Neural cell (in vitro differentiated cells): Measurements from ENCODE around the gene PYGL. TPM values are rescaled to one million over a fixed set of nuclear protein-coding genes. Genes with fewer than 3 reads are reported as not detected.

Experiments used
- H2AFZ ChIP-seq: fragments of 200-600, 300-800 bp; sonication (generic), shearing (Covaris generic); 2 replicates; pipeline ENCODE4 v1.6.0; 2014; ENCODE audit warnings: low read depth, mild to moderate bottlenecking, antibody characterized with exemption, low read length, moderate library complexity
- H3F3A ChIP-seq: fragments of 200-600 bp; shearing (Covaris generic); 2 replicates; pipeline ENCODE4 v1.6.1; 2016; ENCODE audit warnings: mild to moderate bottlenecking, moderate library complexity, mixed read lengths, antibody characterized with exemption, low read length; ENCODE audit not compliant: insufficient read depth, poor library complexity, severe bottlenecking
- H3K27ac ChIP-seq: fragments of 200-600, 300-800 bp; sonication (generic), shearing (Covaris generic); 2 replicates; pipeline ENCODE4 v1.5.1; 2014; ENCODE audit warnings: mild to moderate bottlenecking, low read length, moderate library complexity
- H3K27me3 ChIP-seq: fragments of 300-800, 200-600 bp; sonication (generic), shearing (Covaris generic); 2 replicates; pipeline ENCODE4 v1.6.0; 2014; ENCODE audit warnings: mild to moderate bottlenecking, low read depth, low read length, moderate library complexity; ENCODE audit not compliant: insufficient read depth
- H3K36me3 ChIP-seq: fragments of 300-800, 200-600 bp; sonication (generic), shearing (Covaris generic); 2 replicates; pipeline ENCODE4 v1.5.1; 2014; ENCODE audit warnings: mild to moderate bottlenecking, antibody characterized with exemption, low read length, moderate library complexity; ENCODE audit not compliant: insufficient read depth
- H3K4me2 ChIP-seq: fragments of 300-800, 200-600 bp; sonication (generic), shearing (Covaris generic); 2 replicates; pipeline ENCODE4 v1.6.0; 2014; ENCODE audit warnings: mild to moderate bottlenecking, low read length
- H3K4me3 ChIP-seq: fragments of 300-800, 200-600 bp; sonication (generic), shearing (Covaris generic); 2 replicates; pipeline ENCODE4 v1.5.1; 2014; ENCODE audit warnings: mild to moderate bottlenecking, low read length, moderate library complexity
- H3K79me2 ChIP-seq: fragments of 200-600 bp; shearing (Covaris generic); replicated peaks from 2 replicates; pipeline ENCODE4 v1.6.0; 2014; ENCODE audit warnings: mild to moderate bottlenecking, low read length, moderate library complexity; ENCODE audit not compliant: insufficient read depth
- H3K9ac ChIP-seq: fragments of 300-800, 200-600 bp; sonication (generic), shearing (Covaris generic); 2 replicates; pipeline ENCODE4 v1.6.1; 2016; ENCODE audit warnings: mild to moderate bottlenecking, low read length, mixed read lengths
- H3K9me2 ChIP-seq: fragments of 200-600 bp; shearing (Covaris generic); 2 replicates; pipeline ENCODE4 v1.6.1; 2016; ENCODE audit warnings: mild to moderate bottlenecking, low read length, mixed read lengths; ENCODE audit not compliant: insufficient read depth
- H3K9me3 ChIP-seq: fragments of 200-600, 300-800 bp; sonication (generic), shearing (Covaris generic); 2 replicates; pipeline ENCODE4 v1.6.1; 2016; ENCODE audit warnings: mild to moderate bottlenecking, mixed run types, low read length, moderate library complexity, mixed read lengths
- H4K20me1 ChIP-seq: fragments of 200-600 bp; shearing (Covaris generic); 2 replicates; pipeline ENCODE4 v1.6.1; 2016; ENCODE audit warnings: mild to moderate bottlenecking, mixed run types; ENCODE audit not compliant: insufficient read depth
- EP300 ChIP-seq: fragments of 450-650 bp; conservative IDR thresholded peaks from 2 replicates; pipeline ENCODE4 v1.6.1; 2014; ENCODE audit warnings: antibody characterized with exemption, mild to moderate bottlenecking, moderate library complexity; ENCODE audit not compliant: poor library complexity, severe bottlenecking
- EZH2 ChIP-seq: fragments of 200-600, 300-800 bp; shearing (Covaris generic), sonication (generic); IDR thresholded peaks from 2 replicates; pipeline ENCODE4 v1.6.1; 2014; ENCODE audit warnings: antibody characterized with exemption, low read length, borderline replicate concordance, mild to moderate bottlenecking; ENCODE audit not compliant: insufficient read depth, poor library complexity, severe bottlenecking
- MXI1 ChIP-seq: fragments of 450-650 bp; conservative IDR thresholded peaks from 2 replicates; pipeline ENCODE4 v1.6.1; 2014; ENCODE audit warnings: antibody characterized with exemption, mild to moderate bottlenecking; ENCODE audit not compliant: poor library complexity, severe bottlenecking
- POLR2AphosphoS5 ChIP-seq: IDR thresholded peaks from 2 replicates; pipeline ENCODE4 v1.6.1; 2012
- RAD21 ChIP-seq: fragments of 450-650 bp; conservative IDR thresholded peaks from 2 replicates; pipeline ENCODE4 v1.6.1; 2014; ENCODE audit warnings: antibody characterized with exemption, mild to moderate bottlenecking, moderate library complexity
- SMC3 ChIP-seq: fragments of 450-650 bp; conservative IDR thresholded peaks from 2 replicates; pipeline ENCODE4 v1.6.1; 2014; ENCODE audit warnings: antibody characterized with exemption, mild to moderate bottlenecking, moderate library complexity; ENCODE audit not compliant: poor library complexity
- TAF1 ChIP-seq: IDR thresholded peaks from 2 replicates; pipeline ENCODE4 v1.6.1; 2012; ENCODE audit warnings: low read depth
- polyA plus RNA-seq: library from polyadenylated mRNA; depleted of rRNA; stranded (reverse); fragments of >200 nt; gene quantifications from 2 replicates; pipeline ENCODE4 v1.2.3, GENCODE V29; 2014
- TF ChIP-seq, protein P1 (sequence below): fragments of 450-650 bp; IDR thresholded peaks from 2 replicates; pipeline ENCODE4 v1.5.1; 2014; ENCODE audit warnings: antibody characterized with exemption, mild to moderate bottlenecking, moderate library complexity; ENCODE audit not compliant: poor library complexity, severe bottlenecking
- TF ChIP-seq, protein P2 (sequence below): IDR thresholded peaks from 2 replicates; pipeline ENCODE4 v1.6.1; 2012; ENCODE audit warnings: borderline replicate concordance

PYGL gene
- polyA plus RNA-seq, 1 donor from 2014 or later = not detected

DNA sequence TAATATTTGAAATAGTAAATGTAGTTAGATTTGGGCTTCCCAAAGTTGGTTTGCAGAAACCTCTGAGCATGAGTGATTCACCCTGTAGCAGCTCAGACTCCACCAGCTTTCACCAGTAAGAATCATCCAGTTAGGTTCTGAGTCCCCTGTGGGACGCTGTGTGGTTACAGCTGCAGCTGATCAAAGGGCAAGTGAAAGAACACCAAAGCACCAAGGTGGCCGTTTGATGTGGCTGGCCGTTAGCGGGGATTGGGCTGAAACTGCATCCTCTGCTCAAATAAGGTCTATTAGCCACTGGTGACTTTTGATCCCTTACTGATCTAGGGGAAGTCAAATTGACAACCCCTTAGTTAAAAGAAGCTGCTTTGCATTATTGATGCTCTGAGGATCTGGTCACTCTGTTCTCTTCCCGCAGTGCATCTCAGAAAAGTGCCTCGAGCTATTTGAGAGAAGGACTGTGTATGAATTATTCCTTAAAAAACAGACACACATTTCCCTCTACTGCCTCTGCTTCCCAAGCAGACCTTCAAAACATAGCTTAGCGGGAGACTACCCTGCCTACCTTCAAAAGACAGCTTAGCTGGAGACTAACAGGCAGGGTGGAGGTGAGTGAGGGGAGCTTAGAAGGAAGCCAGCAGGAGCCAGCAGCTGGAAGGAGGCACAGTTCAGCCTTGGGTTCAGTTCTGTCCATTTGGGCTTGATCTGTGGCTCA is 68.8 kb downstream of the PYGL start:
- no peaks in the 10 kb centered on the region for H3K9me3 ChIP-seq
- H3K27ac ChIP-seq = no peak overlapping the region
- no peaks in the 10 kb centered on the region for H3K9me2 ChIP-seq
- no peak overlapping the region for H3K9ac ChIP-seq
- no peak overlapping the region for H3K4me2 ChIP-seq
- peaks cover 24% of the 10 kb centered on the region for H3K27me3 ChIP-seq
- TF ChIP-seq MXI1 = no peak
- no peak for TF ChIP-seq TAF1
- TF ChIP-seq SMC3 = no peak
- TF ChIP-seq, protein P1, sequence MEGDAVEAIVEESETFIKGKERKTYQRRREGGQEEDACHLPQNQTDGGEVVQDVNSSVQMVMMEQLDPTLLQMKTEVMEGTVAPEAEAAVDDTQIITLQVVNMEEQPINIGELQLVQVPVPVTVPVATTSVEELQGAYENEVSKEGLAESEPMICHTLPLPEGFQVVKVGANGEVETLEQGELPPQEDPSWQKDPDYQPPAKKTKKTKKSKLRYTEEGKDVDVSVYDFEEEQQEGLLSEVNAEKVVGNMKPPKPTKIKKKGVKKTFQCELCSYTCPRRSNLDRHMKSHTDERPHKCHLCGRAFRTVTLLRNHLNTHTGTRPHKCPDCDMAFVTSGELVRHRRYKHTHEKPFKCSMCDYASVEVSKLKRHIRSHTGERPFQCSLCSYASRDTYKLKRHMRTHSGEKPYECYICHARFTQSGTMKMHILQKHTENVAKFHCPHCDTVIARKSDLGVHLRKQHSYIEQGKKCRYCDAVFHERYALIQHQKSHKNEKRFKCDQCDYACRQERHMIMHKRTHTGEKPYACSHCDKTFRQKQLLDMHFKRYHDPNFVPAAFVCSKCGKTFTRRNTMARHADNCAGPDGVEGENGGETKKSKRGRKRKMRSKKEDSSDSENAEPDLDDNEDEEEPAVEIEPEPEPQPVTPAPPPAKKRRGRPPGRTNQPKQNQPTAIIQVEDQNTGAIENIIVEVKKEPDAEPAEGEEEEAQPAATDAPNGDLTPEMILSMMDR = no peak
- no peak for TF ChIP-seq EP300
- no peak for TF ChIP-seq RAD21
- TF ChIP-seq, protein P2, sequence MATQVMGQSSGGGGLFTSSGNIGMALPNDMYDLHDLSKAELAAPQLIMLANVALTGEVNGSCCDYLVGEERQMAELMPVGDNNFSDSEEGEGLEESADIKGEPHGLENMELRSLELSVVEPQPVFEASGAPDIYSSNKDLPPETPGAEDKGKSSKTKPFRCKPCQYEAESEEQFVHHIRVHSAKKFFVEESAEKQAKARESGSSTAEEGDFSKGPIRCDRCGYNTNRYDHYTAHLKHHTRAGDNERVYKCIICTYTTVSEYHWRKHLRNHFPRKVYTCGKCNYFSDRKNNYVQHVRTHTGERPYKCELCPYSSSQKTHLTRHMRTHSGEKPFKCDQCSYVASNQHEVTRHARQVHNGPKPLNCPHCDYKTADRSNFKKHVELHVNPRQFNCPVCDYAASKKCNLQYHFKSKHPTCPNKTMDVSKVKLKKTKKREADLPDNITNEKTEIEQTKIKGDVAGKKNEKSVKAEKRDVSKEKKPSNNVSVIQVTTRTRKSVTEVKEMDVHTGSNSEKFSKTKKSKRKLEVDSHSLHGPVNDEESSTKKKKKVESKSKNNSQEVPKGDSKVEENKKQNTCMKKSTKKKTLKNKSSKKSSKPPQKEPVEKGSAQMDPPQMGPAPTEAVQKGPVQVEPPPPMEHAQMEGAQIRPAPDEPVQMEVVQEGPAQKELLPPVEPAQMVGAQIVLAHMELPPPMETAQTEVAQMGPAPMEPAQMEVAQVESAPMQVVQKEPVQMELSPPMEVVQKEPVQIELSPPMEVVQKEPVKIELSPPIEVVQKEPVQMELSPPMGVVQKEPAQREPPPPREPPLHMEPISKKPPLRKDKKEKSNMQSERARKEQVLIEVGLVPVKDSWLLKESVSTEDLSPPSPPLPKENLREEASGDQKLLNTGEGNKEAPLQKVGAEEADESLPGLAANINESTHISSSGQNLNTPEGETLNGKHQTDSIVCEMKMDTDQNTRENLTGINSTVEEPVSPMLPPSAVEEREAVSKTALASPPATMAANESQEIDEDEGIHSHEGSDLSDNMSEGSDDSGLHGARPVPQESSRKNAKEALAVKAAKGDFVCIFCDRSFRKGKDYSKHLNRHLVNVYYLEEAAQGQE = no peak
- no peak for TF ChIP-seq POLR2AphosphoS5
- no peak for TF ChIP-seq EZH2
- H3K36me3 ChIP-seq = no peaks in the 10 kb centered on the region
- H4K20me1 ChIP-seq = no peaks in the 10 kb centered on the region
- no peaks in the 10 kb centered on the region for H3K79me2 ChIP-seq
- H3F3A ChIP-seq = no peaks in the 10 kb centered on the region
- H2AFZ ChIP-seq = no peak overlapping the region
- H3K4me3 ChIP-seq = no peak overlapping the region

DNA sequence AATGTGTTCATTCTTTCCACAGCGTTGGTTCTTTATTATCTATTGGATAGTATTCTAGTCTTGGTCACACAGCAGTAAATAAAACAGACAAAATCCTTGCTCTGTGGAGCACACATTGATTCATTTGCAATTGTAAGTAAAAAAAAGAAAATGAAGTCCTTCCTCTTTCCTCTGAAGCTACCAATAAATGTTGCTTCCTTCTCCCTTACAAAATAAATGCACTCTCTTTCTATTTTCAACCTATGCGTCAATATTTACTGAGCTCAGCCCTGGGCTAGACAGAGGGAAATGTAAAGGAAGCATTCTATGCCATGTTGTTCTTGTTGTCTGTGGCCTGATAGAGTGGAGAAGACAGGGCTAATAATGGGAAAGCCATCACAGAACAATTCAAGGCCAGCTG is 69.5 kb downstream of the PYGL start:
- Histone ChIP-seq H3K9me2 (no peaks in the 10 kb centered on the region), H4K20me1 (no peaks in the 10 kb centered on the region), H2AFZ (no peak overlapping the region), H3K4me2 (no peak overlapping the region), H3K9me3 (no peaks in the 10 kb centered on the region), H3K27ac (no peak overlapping the region), H3K79me2 (no peaks in the 10 kb centered on the region), H3K4me3 (no peak overlapping the region), H3K9ac (no peak overlapping the region), H3F3A (no peaks in the 10 kb centered on the region), H3K27me3 (peaks cover 24% of the 10 kb centered on the region), H3K36me3 (no peaks in the 10 kb centered on the region)
- TF ChIP-seq MXI1 (no peak), TAF1 (no peak), SMC3 (no peak), POLR2AphosphoS5 (no peak), EZH2 (no peak), EP300 (no peak), RAD21 (no peak)
- TF ChIP-seq, protein P1 = no peak
- TF ChIP-seq, protein P2 = no peak
